ENCODE data around the gene LRRC2. TPM values are rescaled to one million over a fixed set of nuclear protein-coding genes. Genes with fewer than 3 reads are reported as not detected.

The LRRC2 gene
- total and polyA plus RNA-seq, 9 of the 15 experiments (the other 6 are each of a cell fraction or from before 2014, with no cell fraction given), result 0.01 to 0.04 (median 0.03) TPM; not detected in 5

DNA sequence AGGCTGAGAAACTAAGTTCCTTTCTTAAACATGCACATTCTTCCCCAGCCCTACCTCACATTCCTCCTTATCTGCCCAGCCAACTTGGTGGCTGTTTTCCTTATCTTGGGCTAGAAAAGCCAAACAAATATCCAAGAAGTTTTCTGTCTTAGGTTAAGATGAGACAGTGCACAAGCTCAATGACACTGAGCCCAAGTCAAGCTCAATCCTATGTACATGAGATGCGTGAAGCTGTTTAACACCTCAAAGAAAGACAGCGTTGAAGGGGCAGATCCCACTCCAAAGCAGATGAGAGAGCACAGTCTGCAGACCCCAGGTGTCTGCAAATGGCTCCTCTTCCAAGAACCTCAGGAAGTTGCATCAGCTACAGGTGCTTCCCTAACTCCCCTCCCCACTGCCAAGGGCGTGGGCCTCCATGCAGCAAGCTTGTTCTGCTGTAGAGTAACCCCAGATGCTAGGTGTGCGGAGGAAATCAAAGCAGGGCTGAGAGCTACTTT lies 16.6 kb downstream of the LRRC2 start:
- Histone ChIP-seq H3K27me3 (ENCODE audit: control insufficient read depth in 2 of 2, insufficient read depth in 2 of 2, low read length in 2 of 2) (no peaks in the 10 kb centered on the region; a peak in 1 of 5 replicates), H3K4me3 (no peak overlapping the region), H3K36me3 (ENCODE audit: control insufficient read depth, insufficient read depth, low read length) (no peaks in the 10 kb centered on the region), H3K4me2 (ENCODE audit: insufficient read depth, low read length) (peak overlapping the region; percentile 68), H3K4me1 (replicated peaks in 1 of 2; ENCODE audit: control insufficient read depth in 2 of 2, insufficient read depth in 2 of 2, low read length in 2 of 2) (peaks cover 38% of the 10 kb centered on the region in 2 experiments), H3K9ac (ENCODE audit: insufficient read depth in 1 of 2, low read depth in 2 of 2, low read length in 2 of 2) (peak overlapping the region in 1 of 2 experiments; percentile 50; a peak in 3 of 4 replicates), H3K9me1 (ENCODE audit: control insufficient read depth, insufficient read depth, low read length) (no peaks in the 10 kb centered on the region), H2AFZ (ENCODE audit: low read depth, low read length) (peak overlapping the region; percentile 72), H3K27ac (ENCODE audit: extremely low read depth, low read depth, low read length) (peak overlapping the region; percentile 79), H3K79me2 (ENCODE audit: control insufficient read depth, insufficient read depth, low read length) (no peaks in the 10 kb centered on the region), H3K9me3 (replicated peaks; ENCODE audit: control insufficient read depth, insufficient read depth, low read depth, low read length) (no peaks in the 10 kb centered on the region; the same call in 1 of the 2 replicates), H4K20me1 (replicated peaks; ENCODE audit: control insufficient read depth, insufficient read depth, low read length) (no peaks in the 10 kb centered on the region)
- ChIA-PET CTCF (ENCODE audit: low intra/inter-chr PET ratio) (interaction anchor here (1.0 kb wide), 1 partner anchor 61 kb away, joined by 3 read pairs; no protein-coding TSS in a partner anchor), POLR2A (interaction anchor here (0.6 to 1.8 kb wide), 5 partner anchors 8 to 165 kb away, joined by 5 to 13 read pairs (median 5); no protein-coding TSS in a partner anchor)
- no TSS peak for BruUV-seq (replicated peaks)
- in situ Hi-C loops (cut with MboI) (no loop called here), intact Hi-C loops (cut with micrococcal nuclease) (loop anchor here (2.0 kb wide), 1 partner anchor 41 kb away; no protein-coding TSS in a partner anchor)
- ATAC-seq, result peak; percentile 89
- 1% methylated on average over 4 of the region's 4 CpGs for WGBS (ENCODE audit: insufficient coverage, low coverage, missing lambda C conversion rate)
- DNase-seq (ENCODE audit: extremely low read depth in 1 of 4, low spot score in 3 of 4), result peak; percentile 57 to 89 (median 70)
- peak; percentile 96 for FAIRE-seq
- TF ChIP-seq ZNF551 (CRISPR knock-in tag; IDR thresholded peaks at IDR 0.05) (no peak), ARID1B (IDR thresholded peaks at IDR 0.05) (peak; percentile 98), ZNF589 (CRISPR knock-in tag; IDR thresholded peaks at IDR 0.05; ENCODE audit: low read depth) (peak; percentile 74; the same call in 1 of the 2 replicates), PHF8 (IDR thresholded peaks at IDR 0.05; ENCODE audit: borderline replicate concordance, low read length) (no peak), FOSL1 (tag; conservative IDR thresholded peaks at IDR 0.05) (peak; percentile 64), SAFB (IDR thresholded peaks at IDR 0.05; ENCODE audit: borderline replicate concordance, low read depth, low read length) (no peak), KLF6 (CRISPR knock-in tag; IDR thresholded peaks at IDR 0.05; ENCODE audit: borderline replicate concordance) (peak; percentile 35; the same call in 1 of the 2 replicates), RHOXF2B (CRISPR knock-in tag; conservative IDR thresholded peaks at IDR 0.05) (no peak), ZNF134 (CRISPR knock-in tag; conservative IDR thresholded peaks at IDR 0.05) (0 out of 2 replicates have a peak, but pooled peaks have one; percentile 25), ADNP (tag; IDR thresholded peaks at IDR 0.05) (no peak), CSDE1 (IDR thresholded peaks at IDR 0.05) (no peak), SIX5 (IDR thresholded peaks at IDR 0.05; ENCODE audit: borderline replicate concordance in 1 of 2, insufficient read depth in 1 of 2, low read depth in 1 of 2, low read length in 2 of 2) (no peak)
- TF ChIP-seq, protein P1, sequence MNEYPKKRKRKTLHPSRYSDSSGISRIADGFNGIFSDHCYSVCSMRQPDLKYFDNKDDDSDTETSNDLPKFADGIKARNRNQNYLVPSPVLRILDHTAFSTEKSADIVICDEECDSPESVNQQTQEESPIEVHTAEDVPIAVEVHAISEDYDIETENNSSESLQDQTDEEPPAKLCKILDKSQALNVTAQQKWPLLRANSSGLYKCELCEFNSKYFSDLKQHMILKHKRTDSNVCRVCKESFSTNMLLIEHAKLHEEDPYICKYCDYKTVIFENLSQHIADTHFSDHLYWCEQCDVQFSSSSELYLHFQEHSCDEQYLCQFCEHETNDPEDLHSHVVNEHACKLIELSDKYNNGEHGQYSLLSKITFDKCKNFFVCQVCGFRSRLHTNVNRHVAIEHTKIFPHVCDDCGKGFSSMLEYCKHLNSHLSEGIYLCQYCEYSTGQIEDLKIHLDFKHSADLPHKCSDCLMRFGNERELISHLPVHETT (CRISPR knock-in tag; conservative IDR thresholded peaks at IDR 0.05 in 1 of 2, IDR thresholded peaks at IDR 0.05 in 1 of 2), result peak in 1 of 2 experiments; percentile 81; a peak in 2 of 4 replicates
- TF ChIP-seq, protein P2, sequence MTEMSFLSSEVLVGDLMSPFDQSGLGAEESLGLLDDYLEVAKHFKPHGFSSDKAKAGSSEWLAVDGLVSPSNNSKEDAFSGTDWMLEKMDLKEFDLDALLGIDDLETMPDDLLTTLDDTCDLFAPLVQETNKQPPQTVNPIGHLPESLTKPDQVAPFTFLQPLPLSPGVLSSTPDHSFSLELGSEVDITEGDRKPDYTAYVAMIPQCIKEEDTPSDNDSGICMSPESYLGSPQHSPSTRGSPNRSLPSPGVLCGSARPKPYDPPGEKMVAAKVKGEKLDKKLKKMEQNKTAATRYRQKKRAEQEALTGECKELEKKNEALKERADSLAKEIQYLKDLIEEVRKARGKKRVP (CRISPR knock-in tag; IDR thresholded peaks at IDR 0.05), result peak; percentile 92
- TF ChIP-seq, protein P3, sequence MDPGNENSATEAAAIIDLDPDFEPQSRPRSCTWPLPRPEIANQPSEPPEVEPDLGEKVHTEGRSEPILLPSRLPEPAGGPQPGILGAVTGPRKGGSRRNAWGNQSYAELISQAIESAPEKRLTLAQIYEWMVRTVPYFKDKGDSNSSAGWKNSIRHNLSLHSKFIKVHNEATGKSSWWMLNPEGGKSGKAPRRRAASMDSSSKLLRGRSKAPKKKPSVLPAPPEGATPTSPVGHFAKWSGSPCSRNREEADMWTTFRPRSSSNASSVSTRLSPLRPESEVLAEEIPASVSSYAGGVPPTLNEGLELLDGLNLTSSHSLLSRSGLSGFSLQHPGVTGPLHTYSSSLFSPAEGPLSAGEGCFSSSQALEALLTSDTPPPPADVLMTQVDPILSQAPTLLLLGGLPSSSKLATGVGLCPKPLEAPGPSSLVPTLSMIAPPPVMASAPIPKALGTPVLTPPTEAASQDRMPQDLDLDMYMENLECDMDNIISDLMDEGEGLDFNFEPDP (CRISPR knock-in tag; IDR thresholded peaks at IDR 0.05), result no peak
- TF ChIP-seq, protein P4, sequence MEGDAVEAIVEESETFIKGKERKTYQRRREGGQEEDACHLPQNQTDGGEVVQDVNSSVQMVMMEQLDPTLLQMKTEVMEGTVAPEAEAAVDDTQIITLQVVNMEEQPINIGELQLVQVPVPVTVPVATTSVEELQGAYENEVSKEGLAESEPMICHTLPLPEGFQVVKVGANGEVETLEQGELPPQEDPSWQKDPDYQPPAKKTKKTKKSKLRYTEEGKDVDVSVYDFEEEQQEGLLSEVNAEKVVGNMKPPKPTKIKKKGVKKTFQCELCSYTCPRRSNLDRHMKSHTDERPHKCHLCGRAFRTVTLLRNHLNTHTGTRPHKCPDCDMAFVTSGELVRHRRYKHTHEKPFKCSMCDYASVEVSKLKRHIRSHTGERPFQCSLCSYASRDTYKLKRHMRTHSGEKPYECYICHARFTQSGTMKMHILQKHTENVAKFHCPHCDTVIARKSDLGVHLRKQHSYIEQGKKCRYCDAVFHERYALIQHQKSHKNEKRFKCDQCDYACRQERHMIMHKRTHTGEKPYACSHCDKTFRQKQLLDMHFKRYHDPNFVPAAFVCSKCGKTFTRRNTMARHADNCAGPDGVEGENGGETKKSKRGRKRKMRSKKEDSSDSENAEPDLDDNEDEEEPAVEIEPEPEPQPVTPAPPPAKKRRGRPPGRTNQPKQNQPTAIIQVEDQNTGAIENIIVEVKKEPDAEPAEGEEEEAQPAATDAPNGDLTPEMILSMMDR (IDR thresholded peaks at IDR 0.05 in 2 of 3, conservative IDR thresholded peaks at IDR 0.05 in 1 of 3; ENCODE audit: insufficient read depth in 2 of 3, low read depth in 1 of 3, low read length in 3 of 3), result no peak
